Endodermal cell (in vitro differentiated cells): ENCODE data around the gene HSF2. TPM values are rescaled to one million over a fixed set of nuclear protein-coding genes. Genes with fewer than 3 reads are reported as not detected.

Experiments used
- DNase-seq: peaks from one replicate; pipeline ENCODE4 v3.0.0-alpha.2; 2017
- H3K27ac ChIP-seq: 2 replicates; pipeline ENCODE4 v1.5.1; 2013; ENCODE audit warnings: mild to moderate bottlenecking, low read depth, low read length, moderate library complexity
- H3K27me3 ChIP-seq: 2 replicates; pipeline ENCODE4 v1.6.1; 2013; ENCODE audit warnings: mild to moderate bottlenecking, low read length, moderate library complexity; ENCODE audit not compliant: insufficient read depth, control insufficient read depth, poor library complexity, severe bottlenecking
- H3K36me3 ChIP-seq: 2 replicates; pipeline ENCODE4 v1.7.0; 2013; ENCODE audit warnings: mild to moderate bottlenecking, low read length, moderate library complexity; ENCODE audit not compliant: control insufficient read depth, insufficient read depth
- H3K4me1 ChIP-seq: one replicate; pipeline ENCODE4 v1.7.0; 2013; ENCODE audit warnings: low read length; ENCODE audit not compliant: control insufficient read depth, insufficient read depth
- H3K4me3 ChIP-seq: 2 replicates; pipeline ENCODE4 v1.5.1; 2013; ENCODE audit warnings: mild to moderate bottlenecking, low read length, moderate library complexity
- H3K9ac ChIP-seq: 2 replicates; pipeline ENCODE4 v1.6.1; 2013; ENCODE audit warnings: mild to moderate bottlenecking, low read length, moderate library complexity; ENCODE audit not compliant: poor library complexity, severe bottlenecking; ENCODE audit errors: extremely low read depth
- H3K9me3 ChIP-seq: 2 replicates; pipeline ENCODE4 v1.6.1; 2013; ENCODE audit warnings: mild to moderate bottlenecking, low read length, moderate library complexity; ENCODE audit not compliant: control insufficient read depth
- H3K27ac Mint-ChIP-seq: 2 replicates; pipeline ENCODE4 v1.8.0; 2020; ENCODE audit warnings: mixed read lengths
- H3K27me3 Mint-ChIP-seq: 2 replicates; pipeline ENCODE4 v1.8.0; 2021; ENCODE audit warnings: mild to moderate bottlenecking, mixed read lengths; ENCODE audit not compliant: insufficient read depth
- H3K36me3 Mint-ChIP-seq: 2 replicates; pipeline ENCODE4 v1.8.0; 2020; ENCODE audit warnings: low read depth, mixed read lengths
- H3K4me1 Mint-ChIP-seq: 2 replicates; pipeline ENCODE4 v1.8.0; 2020; ENCODE audit warnings: mixed read lengths
- H3K4me3 Mint-ChIP-seq: 2 replicates; pipeline ENCODE4 v1.8.0; 2020; ENCODE audit warnings: mild to moderate bottlenecking, moderate library complexity, mixed read lengths
- H3K9me3 Mint-ChIP-seq: 2 replicates; pipeline ENCODE4 v1.8.0; 2020; ENCODE audit warnings: mild to moderate bottlenecking, mixed read lengths
- CTCF ChIP-seq: fragments of 200-600 bp; sonication (generic); conservative IDR thresholded peaks from 2 replicates; pipeline ENCODE4 v1.5.0; 2021; ENCODE audit warnings: antibody characterized with exemption, mild to moderate bottlenecking
- WGBS, 2 experiments: methylation state at CpG; one replicate each; pipeline versions ENCODE4 v1.1.5 to v1.1.7; 2013; ENCODE audit warnings: missing lambda C conversion rate in 2 of 2, mixed read lengths in 1 of 2; ENCODE audit not compliant: insufficient coverage in 1 of 2, insufficient read length in 1 of 2; 5-methylcytosine and 5-hydroxymethylcytosine counted together
- total RNA-seq, 2 donors: library from RNA; stranded (reverse); fragmentation: NEBNext Ultra II Directional in 1 of 2; extraction: Animal tissue kit (Norgen Biotek cat#: 25700) in 1 of 2; gene quantifications; 2 replicates in 1 of 2; 3 replicates in 1 of 2; pipeline ENCODE4 v1.2.1, GENCODE V29; 2021

HSF2 gene
- total RNA-seq, 2 donors from 2014 or later, result 21.0 to 34.2 TPM

GRCh38 chr6:122429323-122429722 is 29.9 kb downstream of the HSF2 start:
- Histone ChIP-seq H3K9ac (no peak overlapping the region), H3K27ac (no peak overlapping the region), H3K4me3 (no peak overlapping the region), H3K36me3 (peaks cover 74% of the 10 kb centered on the region), H3K4me1 (no peaks in the 10 kb centered on the region), H3K9me3 (no peaks in the 10 kb centered on the region), H3K27me3 (no peaks in the 10 kb centered on the region)
- TF ChIP-seq CTCF, result no peak
- no peaks in the 10 kb centered on the region for H3K9me3 Mint-ChIP-seq
- no peak overlapping the region for H3K27ac Mint-ChIP-seq
- H3K36me3 Mint-ChIP-seq, result peaks cover 58% of the 10 kb centered on the region
- no peak overlapping the region for H3K4me3 Mint-ChIP-seq
- no peak for DNase-seq
- no peaks in the 10 kb centered on the region for H3K27me3 Mint-ChIP-seq
- no peaks in the 10 kb centered on the region for H3K4me1 Mint-ChIP-seq

- H3K9ac ChIP-seq, result no peak overlapping the region
- 92 to 96% methylated on average over 3 to 4 of the region's 4 CpGs for WGBS, 2 experiments
Measured at GRCh38 chr6:122431780-122432179, 32.3 kb downstream of the HSF2 start.

GRCh38 chr6:122432816-122433215 is 33.4 kb downstream of the HSF2 start:
- TF ChIP-seq CTCF, result no peak
- peaks cover 5% of the 10 kb centered on the region for H3K9me3 ChIP-seq
- no peak overlapping the region for H3K9ac ChIP-seq
- H3K4me1 Mint-ChIP-seq, result no peaks in the 10 kb centered on the region
- H3K36me3 ChIP-seq, result peaks cover 74% of the 10 kb centered on the region
- H3K27me3 ChIP-seq, result no peaks in the 10 kb centered on the region
- H3K4me1 ChIP-seq, result no peaks in the 10 kb centered on the region
- no peaks in the 10 kb centered on the region for H3K27me3 Mint-ChIP-seq
- H3K9me3 Mint-ChIP-seq, result peaks cover under 1% of the 10 kb centered on the region
- no peak for DNase-seq
- no peak overlapping the region for H3K4me3 ChIP-seq
- H3K36me3 Mint-ChIP-seq, result peaks cover 69% of the 10 kb centered on the region
- H3K27ac ChIP-seq, result no peak overlapping the region
- no peak overlapping the region for H3K4me3 Mint-ChIP-seq
- WGBS, 2 experiments, result 90 to 100% methylated on average over 1 to 2 of the region's 3 CpGs
- no peak overlapping the region for H3K27ac Mint-ChIP-seq

More at GRCh38 chr6:122431780-122432179, 32.3 kb downstream of the HSF2 start:
- Mint-ChIP-seq H3K4me3 (no peak overlapping the region), H3K4me1 (no peaks in the 10 kb centered on the region), H3K36me3 (peaks cover 65% of the 10 kb centered on the region), H3K27me3 (no peaks in the 10 kb centered on the region), H3K9me3 (no peaks in the 10 kb centered on the region), H3K27ac (no peak overlapping the region)
- Histone ChIP-seq H3K36me3 (peaks cover 72% of the 10 kb centered on the region), H3K4me1 (no peaks in the 10 kb centered on the region), H3K27me3 (no peaks in the 10 kb centered on the region), H3K9me3 (no peaks in the 10 kb centered on the region), H3K27ac (no peak overlapping the region), H3K4me3 (no peak overlapping the region)
- DNase-seq, result no peak
- no peak for TF ChIP-seq CTCF
